Natural killer cell (primary cell): Measurements from ENCODE around the gene MAPK11. TPM values are rescaled to one million over a fixed set of nuclear protein-coding genes. Genes with fewer than 3 reads are reported as not detected.

Source experiments
- ATAC-seq, 3 donors: fragments of 150-1000 bp in 2 of 3; fragments of 200-7000 bp in 1 of 3; cut with Tn5 transposase; 1 replicate in 1 of 3; 2 replicates in 2 of 3; pipeline ENCODE4 v1.10.0; 2021; ENCODE audit warnings: mild to moderate bottlenecking in 2 of 3, moderate library complexity in 2 of 3
- DNase-seq, 2 donors: peaks; one replicate each; pipeline versions ENCODE4 v3.0.0 to v3.0.0-alpha.2; 2013 to 2021; ENCODE audit warnings: mixed read lengths in 1 of 2
- H3K27ac ChIP-seq: one replicate; pipeline ENCODE4 v1.5.1; 2013; ENCODE audit warnings: mild to moderate bottlenecking, low read length
- H3K27me3 ChIP-seq: one replicate; pipeline ENCODE4 v1.6.1; 2013; ENCODE audit warnings: low read length; ENCODE audit not compliant: control insufficient read depth, insufficient read depth
- H3K36me3 ChIP-seq: one replicate; pipeline ENCODE4 v1.6.1; 2013; ENCODE audit warnings: low read length; ENCODE audit not compliant: control insufficient read depth, insufficient read depth
- H3K4me1 ChIP-seq: one replicate; pipeline ENCODE4 v1.6.1; 2013; ENCODE audit warnings: low read length; ENCODE audit not compliant: control insufficient read depth, insufficient read depth
- H3K4me3 ChIP-seq: one replicate; pipeline ENCODE4 v1.5.1; 2013; ENCODE audit warnings: low read length
- H3K9me3 ChIP-seq: one replicate; pipeline ENCODE4 v1.6.1; 2013; ENCODE audit warnings: low read length; ENCODE audit not compliant: control insufficient read depth, insufficient read depth
- H3K27ac Mint-ChIP-seq, 2 donors: one replicate each; pipeline ENCODE4 v1.8.0; 2022; ENCODE audit warnings: mild to moderate bottlenecking in 2 of 2, mixed read lengths in 2 of 2, moderate library complexity in 1 of 2
- H3K27me3 Mint-ChIP-seq, 2 donors: one replicate each; pipeline ENCODE4 v1.8.0; 2022; ENCODE audit warnings: low read depth in 2 of 2, mixed read lengths in 2 of 2
- H3K36me3 Mint-ChIP-seq: one replicate; pipeline ENCODE4 v1.8.0; 2022; ENCODE audit warnings: mixed read lengths
- H3K4me1 Mint-ChIP-seq, 2 donors: one replicate each; pipeline ENCODE4 v1.8.0; 2022; ENCODE audit warnings: mixed read lengths in 2 of 2
- H3K4me3 Mint-ChIP-seq: one replicate; pipeline ENCODE4 v1.8.0; 2022; ENCODE audit warnings: mild to moderate bottlenecking, moderate library complexity, mixed read lengths
- H3K9me3 Mint-ChIP-seq, 2 donors: one replicate each; pipeline ENCODE4 v1.8.0; 2022; ENCODE audit warnings: mixed read lengths in 2 of 2
- CTCF ChIP-seq: fragments of 200-600 bp; IDR thresholded peaks from one replicate; pipeline ENCODE4 v1.8.0; 2022; ENCODE audit warnings: antibody characterized with exemption
- WGBS: methylation state at CpG from one replicate; pipeline ENCODE4 v1.1.7; 2013; ENCODE audit warnings: missing lambda C conversion rate; ENCODE audit not compliant: insufficient coverage; 5-methylcytosine and 5-hydroxymethylcytosine counted together
- intact Hi-C: fragments of 100-400 bp; cut with micrococcal nuclease; formaldehyde crosslinking; loops from one replicate; pipeline ENCODE4 v1.14.2; 2022
- total RNA-seq, 4 donors: library from RNA; stranded (reverse); fragments of 120-200 nt in 1 of 4; gene quantifications; one replicate each; pipeline versions ENCODE4 v1.2.3 to v1.2.4, GENCODE V29; 2013 to 2022

The MAPK11 gene
- total RNA-seq, 3 donors from 2014 or later (not counting 1 experiment from before 2014, with no cell fraction given): 2.2 to 3.1 (median 2.2) TPM

GRCh38 chr22:50305393-50305922 is 35.3 kb upstream of the MAPK11 start:
- Histone ChIP-seq H3K27ac (peak overlapping the region; percentile 33), H3K4me3 (no peak overlapping the region), H3K36me3 (no peaks in the 10 kb centered on the region), H3K9me3 (no peaks in the 10 kb centered on the region), H3K4me1 (peaks cover 79% of the 10 kb centered on the region), H3K27me3 (peaks cover 15% of the 10 kb centered on the region)
- Mint-ChIP-seq H3K4me3 (no peak overlapping the region), H3K4me1 (peaks cover 0 to 9% of the 10 kb centered on the region in 2 donors), H3K27ac (no peak overlapping the region), H3K27me3 (peaks cover 6 to 23% of the 10 kb centered on the region in 2 donors), H3K36me3 (no peaks in the 10 kb centered on the region), H3K9me3 (no peaks in the 10 kb centered on the region)
- TF ChIP-seq CTCF: no peak
- 90% methylated on average over 14 of the region's 14 CpGs for WGBS
- DNase-seq (no peak), ATAC-seq (no peak)
- intact Hi-C loops: no loop called here

- DNase-seq: no peak
- TF ChIP-seq CTCF: no peak
- H3K4me3 ChIP-seq: no peak overlapping the region
- no peaks in the 10 kb centered on the region for H3K9me3 Mint-ChIP-seq
- intact Hi-C loops: no loop called here
- peaks cover 15% of the 10 kb centered on the region for H3K27me3 ChIP-seq
- peaks cover 79% of the 10 kb centered on the region for H3K4me1 ChIP-seq
- peaks cover 0 to 9% of the 10 kb centered on the region in 2 donors for H3K4me1 Mint-ChIP-seq
- H3K9me3 ChIP-seq: no peaks in the 10 kb centered on the region
- H3K4me3 Mint-ChIP-seq: no peak overlapping the region
- no peaks in the 10 kb centered on the region for H3K36me3 Mint-ChIP-seq
- H3K27me3 Mint-ChIP-seq: peaks cover 6 to 23% of the 10 kb centered on the region in 2 donors
- H3K36me3 ChIP-seq: no peaks in the 10 kb centered on the region
- WGBS: 74% methylated on average over 21 of the region's 22 CpGs
- peak overlapping the region in 1 of 2 donors; percentile 67 for H3K27ac Mint-ChIP-seq
- ATAC-seq: peak in 2 of 3 donors; percentile 12 to 21
- peak overlapping the region; percentile 52 for H3K27ac ChIP-seq
Observed at GRCh38 chr22:50304528-50305392, 34.6 kb upstream of the MAPK11 start.

GRCh38 chr22:50303848-50304527 is 33.8 kb upstream of the MAPK11 start:
- Mint-ChIP-seq H3K36me3 (no peaks in the 10 kb centered on the region), H3K9me3 (no peaks in the 10 kb centered on the region), H3K27ac (peak overlapping the region in 1 of 2 donors; percentile 67), H3K4me3 (no peak overlapping the region), H3K27me3 (peaks cover 6 to 23% of the 10 kb centered on the region in 2 donors), H3K4me1 (peaks cover 0 to 9% of the 10 kb centered on the region in 2 donors)
- ATAC-seq: peak in 2 of 3 donors; percentile 24
- Histone ChIP-seq H3K4me1 (peaks cover 76% of the 10 kb centered on the region), H3K9me3 (no peaks in the 10 kb centered on the region), H3K36me3 (no peaks in the 10 kb centered on the region), H3K27me3 (peaks cover 15% of the 10 kb centered on the region), H3K4me3 (no peak overlapping the region), H3K27ac (peak overlapping the region; percentile 52)
- intact Hi-C loops: no loop called here
- WGBS: 49% methylated on average over 11 of the region's 11 CpGs
- no peak for TF ChIP-seq CTCF
- no peak for DNase-seq
